Activated naive CD8-positive, alpha-beta T cell treated with anti-CD3 and anti-CD28 coated beads for 36 hours (primary cell): ENCODE data around the gene SEC14L6. TPM values are rescaled to one million over a fixed set of nuclear protein-coding genes. Genes with fewer than 3 reads are reported as not detected.
"Not testable (repeated sequence)": the region's sequence is repeated elsewhere in the genome, so short reads cannot be mapped to it uniquely, and the experiment has no call there.

ENCODE experiments used
- DNase-seq: peaks from one replicate; pipeline ENCODE4 v3.0.0; 2021
- H3K27ac Mint-ChIP-seq: one replicate; pipeline ENCODE4 v1.8.0; 2022; ENCODE audit warnings: mild to moderate bottlenecking, moderate library complexity, mixed read lengths
- H3K27me3 Mint-ChIP-seq: one replicate; pipeline ENCODE4 v1.8.0; 2022; ENCODE audit warnings: mild to moderate bottlenecking, mixed read lengths
- H3K36me3 Mint-ChIP-seq: one replicate; pipeline ENCODE4 v1.8.0; 2021; ENCODE audit warnings: mild to moderate bottlenecking, mixed read lengths
- H3K4me1 Mint-ChIP-seq: one replicate; pipeline ENCODE4 v1.8.0; 2021; ENCODE audit warnings: mixed read lengths
- H3K4me3 Mint-ChIP-seq: one replicate; pipeline ENCODE4 v1.8.0; 2022; ENCODE audit warnings: mild to moderate bottlenecking, moderate library complexity, mixed read lengths
- H3K9me3 Mint-ChIP-seq: one replicate; pipeline ENCODE4 v1.8.0; 2022; ENCODE audit warnings: mixed read lengths
- total RNA-seq, 2 experiments: library from RNA; stranded (reverse); gene quantifications; one replicate each; pipeline ENCODE4 v1.2.3, GENCODE V29; 2021

The SEC14L6 gene
- total RNA-seq, 2 experiments from 2014 or later, result not detected

GRCh38 chr22:30573594-30574094 lies 27.1 kb upstream of the SEC14L6 start:
- no peaks in the 10 kb centered on the region for H3K27me3 Mint-ChIP-seq
- H3K4me3 Mint-ChIP-seq, result no peak overlapping the region
- H3K27ac Mint-ChIP-seq, result no peak overlapping the region
- H3K4me1 Mint-ChIP-seq, result peaks cover 9% of the 10 kb centered on the region
- peaks cover 19% of the 10 kb centered on the region for H3K36me3 Mint-ChIP-seq
- H3K9me3 Mint-ChIP-seq, result no peaks in the 10 kb centered on the region
- DNase-seq, result no peak

DNA sequence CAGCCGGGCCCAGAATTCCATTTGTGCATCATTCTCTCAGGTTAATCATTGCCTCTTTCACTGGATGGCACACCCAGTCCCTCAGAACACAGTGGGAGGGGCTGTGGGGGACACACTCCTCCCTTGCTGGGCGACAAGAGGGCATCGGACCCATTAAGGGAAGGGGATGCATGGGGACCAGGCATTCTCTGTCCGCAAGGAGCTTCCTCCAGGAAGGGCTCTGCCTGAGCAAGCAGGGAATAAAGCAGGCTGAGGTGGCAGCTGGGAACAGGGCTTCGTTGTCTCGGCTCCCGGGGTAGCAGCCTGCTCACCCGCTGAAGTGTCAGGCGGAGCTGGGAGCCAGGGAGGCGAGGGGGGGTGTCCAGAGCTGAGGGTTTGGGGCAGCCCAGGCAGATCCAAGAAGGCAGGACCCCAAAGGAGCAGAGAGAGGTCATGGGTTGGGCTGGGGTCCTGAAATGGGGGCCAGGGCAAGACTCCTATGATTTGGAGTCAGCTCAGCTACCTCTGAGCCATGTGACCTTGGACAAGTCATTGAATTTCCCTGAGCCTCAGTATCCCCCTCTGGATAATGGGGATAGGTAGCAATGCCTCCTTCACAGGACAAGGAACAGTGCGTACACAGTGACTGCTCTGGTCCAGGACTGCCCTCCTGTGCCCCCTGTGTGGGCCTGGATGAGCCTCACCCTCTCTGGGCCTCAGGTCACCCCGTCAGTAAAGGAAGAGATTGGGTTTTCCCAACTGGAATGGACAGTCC lies 26.5 kb upstream of the SEC14L6 start:
- DNase-seq, result no peak
- Mint-ChIP-seq H3K9me3 (no peaks in the 10 kb centered on the region), H3K4me3 (no peak overlapping the region), H3K27ac (no peak overlapping the region), H3K36me3 (peaks cover 18% of the 10 kb centered on the region), H3K27me3 (no peaks in the 10 kb centered on the region), H3K4me1 (peaks cover 9% of the 10 kb centered on the region)

GRCh38 chr22:30572210-30572609 lies 25.7 kb upstream of the SEC14L6 start:
- Mint-ChIP-seq H3K27ac (no peak overlapping the region), H3K36me3 (peaks cover 18% of the 10 kb centered on the region), H3K27me3 (no peaks in the 10 kb centered on the region), H3K4me3 (no peak overlapping the region), H3K4me1 (peaks cover 6% of the 10 kb centered on the region), H3K9me3 (no peaks in the 10 kb centered on the region)
- DNase-seq, result no peak

DNA sequence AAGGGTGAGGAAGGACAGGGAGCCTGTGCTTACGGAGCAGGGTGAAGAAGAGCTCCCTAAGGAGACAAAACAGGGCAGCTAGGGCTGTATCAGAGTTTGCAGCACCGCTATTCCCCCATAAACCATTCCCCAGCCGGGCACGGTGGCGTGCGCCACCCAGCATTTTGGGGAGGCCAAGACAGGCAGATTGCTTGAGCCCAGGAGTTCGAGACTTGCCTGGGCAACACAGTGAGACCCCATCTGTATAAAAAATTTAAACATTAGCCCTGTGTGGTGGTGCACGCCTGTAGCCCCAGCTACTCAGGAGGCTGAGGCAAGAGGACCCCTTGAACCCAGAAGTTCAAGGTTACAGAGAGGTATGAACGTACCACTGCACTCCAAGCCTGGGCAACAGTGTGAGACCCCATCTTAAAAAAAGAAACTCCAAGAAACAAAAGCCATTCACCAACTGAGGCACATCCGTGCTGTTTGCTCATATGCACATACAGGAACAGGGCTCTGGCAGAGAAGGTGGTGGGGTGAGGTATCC lies 23.2 kb upstream of the SEC14L6 start:
- Mint-ChIP-seq H3K36me3 (no peaks in the 10 kb centered on the region), H3K4me1 (no peaks in the 10 kb centered on the region), H3K27me3 (no peaks in the 10 kb centered on the region), H3K4me3 (no peak overlapping the region), H3K27ac (no peak overlapping the region), H3K9me3 (no peaks in the 10 kb centered on the region)
- no peak for DNase-seq

DNA sequence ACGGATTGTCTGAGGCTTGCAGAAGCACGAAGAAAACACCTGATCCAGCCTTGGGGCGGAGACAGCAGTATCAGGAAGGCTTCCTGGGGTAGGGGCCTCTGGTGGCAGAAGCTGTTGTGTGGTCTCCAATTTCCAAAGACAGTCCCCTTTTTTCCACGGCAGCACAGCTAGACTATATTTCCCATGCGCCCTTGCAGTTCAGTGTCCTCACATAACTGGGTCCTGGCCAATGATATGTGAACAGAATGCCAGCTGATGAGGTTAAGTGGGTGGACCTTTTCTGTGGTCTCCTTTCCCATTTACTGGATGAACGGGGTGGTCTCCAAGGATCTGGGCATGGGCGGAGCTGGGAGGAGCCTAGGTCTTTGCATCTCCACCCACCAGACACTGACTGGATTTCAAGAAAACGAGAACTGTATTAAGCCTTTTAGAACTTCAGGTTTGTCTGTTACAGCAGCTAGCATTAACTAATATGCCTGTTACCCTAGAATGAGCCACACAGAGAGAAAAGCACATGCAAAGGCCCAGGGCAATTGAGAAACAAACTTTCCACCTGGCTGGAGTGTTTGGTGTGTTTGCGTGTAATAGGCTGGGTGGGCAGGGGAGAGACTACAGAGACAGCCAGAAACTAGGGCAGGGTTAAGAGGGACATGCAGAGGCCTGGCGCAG lies 21.7 kb upstream of the SEC14L6 start:
- Mint-ChIP-seq H3K4me3 (no peak overlapping the region), H3K27me3 (no peaks in the 10 kb centered on the region), H3K36me3 (no peaks in the 10 kb centered on the region), H3K9me3 (no peaks in the 10 kb centered on the region), H3K4me1 (no peaks in the 10 kb centered on the region), H3K27ac (no peak overlapping the region)
- DNase-seq, result no peak

DNA sequence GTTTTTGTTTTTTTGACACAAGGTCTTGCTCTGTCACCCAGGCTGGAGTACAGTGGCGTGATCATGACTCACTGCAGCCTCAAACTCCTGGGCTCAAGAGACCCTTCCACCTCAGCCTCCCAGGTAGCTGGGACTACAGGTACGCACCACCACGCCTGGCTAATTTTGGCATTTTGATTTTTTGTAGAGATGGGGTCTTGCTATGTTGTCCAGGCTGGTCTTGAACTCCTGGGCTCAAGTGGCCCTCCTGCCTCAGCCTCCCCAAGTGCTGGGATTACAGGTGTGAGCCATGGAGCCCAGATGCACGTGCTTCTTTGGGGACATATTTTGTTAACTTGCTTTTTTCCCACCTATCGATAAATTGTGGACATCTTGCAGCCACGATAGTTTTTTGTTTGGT lies 20.7 kb upstream of the SEC14L6 start:
- H3K27ac Mint-ChIP-seq, H3K4me3 Mint-ChIP-seq, DNase-seq, H3K27me3 Mint-ChIP-seq, H3K9me3 Mint-ChIP-seq, H3K4me1 Mint-ChIP-seq, H3K36me3 Mint-ChIP-seq: not testable (repeated sequence)

DNA sequence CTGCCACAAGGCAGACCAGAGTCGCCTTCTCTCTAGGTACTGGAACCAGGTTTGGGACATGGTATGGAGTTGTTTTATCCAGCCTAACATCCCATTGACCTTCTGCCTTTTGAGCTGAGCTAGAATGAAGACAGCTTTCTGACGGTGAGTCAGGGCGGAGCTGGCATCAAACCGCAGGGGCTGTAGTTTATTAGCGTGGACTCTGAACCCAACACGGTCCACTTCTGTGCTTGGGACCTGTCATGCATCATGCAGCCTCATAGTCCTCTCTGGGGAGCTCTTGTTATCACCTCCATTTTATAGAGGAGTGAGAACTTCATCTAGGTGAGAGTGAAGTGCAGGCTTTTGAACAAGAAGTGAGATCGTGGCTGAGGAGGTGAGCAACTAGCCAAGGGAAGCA lies 19.6 kb upstream of the SEC14L6 start:
- Mint-ChIP-seq H3K27me3 (no peaks in the 10 kb centered on the region), H3K4me1 (no peaks in the 10 kb centered on the region), H3K36me3 (no peaks in the 10 kb centered on the region), H3K4me3 (no peak overlapping the region), H3K27ac (no peak overlapping the region), H3K9me3 (no peaks in the 10 kb centered on the region)
- DNase-seq, result no peak

GRCh38 chr22:30565341-30565740 lies 18.8 kb upstream of the SEC14L6 start:
- Mint-ChIP-seq H3K27me3 (no peaks in the 10 kb centered on the region), H3K4me1 (no peaks in the 10 kb centered on the region), H3K27ac (no peak overlapping the region), H3K4me3 (no peak overlapping the region), H3K9me3 (no peaks in the 10 kb centered on the region), H3K36me3 (no peaks in the 10 kb centered on the region)
- DNase-seq, result no peak

- Mint-ChIP-seq H3K4me1 (no peaks in the 10 kb centered on the region), H3K4me3 (no peak overlapping the region), H3K27ac (no peak overlapping the region), H3K36me3 (no peaks in the 10 kb centered on the region), H3K9me3 (no peaks in the 10 kb centered on the region), H3K27me3 (no peaks in the 10 kb centered on the region)
- no peak for DNase-seq
Observed at GRCh38 chr22:30564761-30565119, 18.2 kb upstream of the SEC14L6 start.

DNA sequence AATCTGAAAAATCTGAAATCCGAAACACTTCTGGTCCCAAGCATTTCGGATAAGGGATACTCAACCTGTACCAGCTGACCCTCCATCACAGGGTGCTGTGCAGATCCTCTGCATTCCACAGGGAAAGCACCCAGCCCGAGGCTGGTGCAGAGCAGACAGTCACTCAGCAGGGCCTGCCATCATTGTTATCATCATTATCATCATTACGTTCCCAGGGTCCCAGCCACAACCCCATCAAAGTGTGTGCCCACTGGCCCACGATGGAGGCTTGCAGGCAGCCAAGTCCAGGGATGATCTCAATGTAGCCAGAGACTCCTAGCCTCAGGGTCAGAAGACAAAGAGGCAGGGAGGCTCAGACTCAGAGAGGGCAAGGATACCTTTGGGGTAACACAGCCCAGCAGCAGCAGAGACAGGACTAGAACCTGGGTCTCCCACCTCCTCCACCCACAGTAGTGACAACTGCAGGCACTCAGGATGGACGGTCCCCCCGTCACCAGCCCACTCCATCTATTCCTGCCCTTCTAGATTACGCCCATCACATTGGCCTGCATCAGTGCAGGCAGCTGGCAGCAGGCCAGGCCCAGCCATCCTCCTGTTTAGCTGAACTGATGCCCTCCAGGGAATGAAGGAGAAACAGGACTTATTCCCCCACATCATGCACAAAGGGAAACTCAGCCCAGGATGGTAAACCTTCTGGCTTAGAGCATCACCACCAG lies 17.7 kb upstream of the SEC14L6 start:
- Mint-ChIP-seq H3K9me3 (no peaks in the 10 kb centered on the region), H3K4me3 (no peak overlapping the region), H3K27me3 (no peaks in the 10 kb centered on the region), H3K27ac (no peak overlapping the region), H3K4me1 (no peaks in the 10 kb centered on the region), H3K36me3 (no peaks in the 10 kb centered on the region)
- DNase-seq, result no peak

- Mint-ChIP-seq H3K4me1 (no peaks in the 10 kb centered on the region), H3K36me3 (no peaks in the 10 kb centered on the region), H3K9me3 (no peaks in the 10 kb centered on the region), H3K27ac (no peak overlapping the region), H3K27me3 (no peaks in the 10 kb centered on the region), H3K4me3 (no peak overlapping the region)
- DNase-seq, result no peak
Observed at GRCh38 chr22:30562366-30562765, 15.8 kb upstream of the SEC14L6 start.

DNA sequence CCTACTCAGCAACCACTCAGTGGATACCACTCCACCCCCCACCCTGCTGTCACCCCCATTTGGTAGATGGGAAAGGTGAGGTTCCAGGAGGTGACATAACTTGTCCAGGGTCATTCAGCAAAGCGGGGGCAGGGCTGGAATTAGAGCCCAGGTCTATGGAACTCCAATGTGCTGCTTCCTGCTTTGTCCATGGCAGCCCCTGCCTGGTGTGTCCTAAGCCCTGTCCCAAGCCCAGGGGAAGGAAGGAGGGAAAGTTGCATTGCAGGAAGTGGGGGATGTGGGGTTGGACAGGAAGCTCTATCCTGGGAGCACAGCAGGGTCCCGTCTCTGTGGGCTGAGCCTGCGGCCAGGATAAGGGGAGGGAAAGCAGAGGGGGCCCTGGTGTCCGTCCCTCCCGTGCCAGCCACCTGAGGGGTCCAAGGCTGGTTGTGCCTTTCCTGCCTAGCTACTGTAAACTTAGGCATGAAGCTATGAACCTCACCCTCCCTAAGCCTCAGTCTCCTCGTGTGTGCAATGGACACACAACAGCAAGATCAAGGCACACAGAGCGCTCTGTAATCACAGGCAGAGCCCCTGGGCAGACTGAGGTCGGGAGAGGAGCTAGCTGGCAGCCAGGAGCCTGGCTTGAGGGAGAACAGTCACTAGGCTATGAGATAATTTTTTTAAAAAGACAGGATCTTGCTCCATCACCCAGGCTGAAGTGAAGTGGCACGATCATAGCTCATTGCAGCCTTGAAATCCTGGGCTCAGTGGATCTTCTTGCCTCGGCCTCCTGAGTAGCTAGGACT lies 15.1 kb upstream of the SEC14L6 start:
- Mint-ChIP-seq H3K4me1 (no peaks in the 10 kb centered on the region), H3K27ac (no peak overlapping the region), H3K4me3 (no peak overlapping the region), H3K36me3 (no peaks in the 10 kb centered on the region), H3K9me3 (no peaks in the 10 kb centered on the region), H3K27me3 (no peaks in the 10 kb centered on the region)
- no peak for DNase-seq

- not testable (repeated sequence) for H3K27ac Mint-ChIP-seq, H3K4me1 Mint-ChIP-seq, H3K4me3 Mint-ChIP-seq, H3K36me3 Mint-ChIP-seq, H3K27me3 Mint-ChIP-seq, H3K9me3 Mint-ChIP-seq
- DNase-seq, result peak; percentile 12
Observed at GRCh38 chr22:30560643-30561202, 14.2 kb upstream of the SEC14L6 start.

DNA sequence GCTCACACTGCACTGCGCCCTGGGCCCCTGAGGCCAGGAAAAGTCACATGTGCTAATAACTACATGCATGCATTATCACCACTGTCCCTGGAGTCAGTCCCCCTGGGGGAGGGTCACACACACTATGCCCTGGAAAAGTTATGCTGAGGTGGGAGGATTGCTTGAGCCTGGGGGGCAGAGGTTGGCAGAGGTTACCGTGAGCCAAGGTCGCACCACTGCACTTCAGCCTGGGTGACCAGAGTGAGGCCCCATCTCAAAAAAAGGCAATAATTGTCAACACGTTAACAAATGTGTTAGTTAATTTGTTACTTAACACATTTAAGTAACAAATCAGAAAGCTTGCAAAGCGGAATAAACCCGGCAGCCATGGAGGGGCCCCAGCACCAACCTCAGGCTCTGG lies 13.3 kb upstream of the SEC14L6 start:
- no peak for DNase-seq
- no peak overlapping the region for H3K4me3 Mint-ChIP-seq
- H3K36me3 Mint-ChIP-seq, result no peaks in the 10 kb centered on the region
- no peak overlapping the region for H3K27ac Mint-ChIP-seq
- no peaks in the 10 kb centered on the region for H3K4me1 Mint-ChIP-seq
- H3K9me3 Mint-ChIP-seq, result no peaks in the 10 kb centered on the region
- H3K27me3 Mint-ChIP-seq, result no peaks in the 10 kb centered on the region
